Heart left ventricle (tissue), 16 donors: ENCODE results near the gene TSSC4. TPM values are rescaled to one million over a fixed set of nuclear protein-coding genes. Genes with fewer than 3 reads are reported as not detected.
A peak's percentile ranks its signal among the peaks of the same experiment; 100 is the strongest.

Source experiments
- ATAC-seq, 4 donors: fragments of 200-7000 bp; cut with Tn5 transposase; one replicate each; pipeline ENCODE4 v1.9.1; 2020 to 2022; ENCODE audit warnings: moderate library complexity in 4 of 4, mild to moderate bottlenecking in 3 of 4, moderate number of reproducible peaks in 1 of 4
- DNase-seq, 5 donors: peaks; one replicate each; pipeline ENCODE4 v3.0.0-alpha.2; 2020
- H3K27ac ChIP-seq, 12 donors: fragments of 200-600 bp; sonication (generic) in 4 of 12; one replicate each; pipeline versions ENCODE4 v1.5.0 to v1.8.0; 2016 to 2022; ENCODE audit warnings: mild to moderate bottlenecking in 2 of 12
- H3K27me3 ChIP-seq, 9 donors: fragments of 200-600 bp; sonication (generic) in 2 of 9; one replicate each; pipeline versions ENCODE4 v1.5.1 to v1.8.0; 2016 to 2022; ENCODE audit warnings: mild to moderate bottlenecking in 3 of 9
- H3K36me3 ChIP-seq, 9 donors: fragments of 200-600 bp; sonication (generic) in 2 of 9; one replicate each; pipeline versions ENCODE4 v1.5.0 to v1.8.0; 2018 to 2022; ENCODE audit warnings: mild to moderate bottlenecking in 2 of 9
- H3K4me1 ChIP-seq, 12 donors: fragments of 200-600 bp; sonication (generic) in 4 of 12; one replicate each; pipeline versions ENCODE4 v1.5.0 to v1.8.0; 2016 to 2022; ENCODE audit warnings: mild to moderate bottlenecking in 3 of 12
- H3K4me3 ChIP-seq, 12 donors: fragments of 200-600 bp; sonication (generic) in 4 of 12; one replicate each; pipeline versions ENCODE4 v1.5.0 to v1.8.0; 2017 to 2022; ENCODE audit warnings: mild to moderate bottlenecking in 9 of 12, moderate library complexity in 4 of 12
- H3K9me3 ChIP-seq, 12 donors: fragments of 200-600 bp; sonication (generic) in 4 of 12; one replicate each; pipeline versions ENCODE4 v1.5.0 to v1.8.0; 2016 to 2022; ENCODE audit warnings: mild to moderate bottlenecking in 1 of 12
- POLR2A ChIP-seq, 2 donors: fragments of 450-650 bp; IDR thresholded peaks; one replicate each; pipeline ENCODE4 v1.6.1; 2017; ENCODE audit warnings: antibody characterized with exemption in 2 of 2, mild to moderate bottlenecking in 2 of 2, moderate library complexity in 2 of 2
- WGBS, 4 donors: extraction: QIAGEN DNeasy Blood & Tissue Kit in 2 of 4; methylation state at CpG; one replicate each; pipeline versions ENCODE4 v1.1.5 to v1.1.7; 2013 to 2018; 5-methylcytosine and 5-hydroxymethylcytosine counted together
- intact Hi-C, 10 donors: fragments of 100-400 bp; cut with DNase I; formaldehyde crosslinking; loops; one replicate each; pipeline versions ENCODE4 v1.11.1 to v1.14.2; 2022
- polyA plus RNA-seq, 2 donors: library from polyadenylated mRNA; stranded (reverse); fragments of 200-250 nt; gene quantifications; one replicate each; pipeline ENCODE4 v1.2.3, GENCODE V29; 2013
- total RNA-seq, 9 donors: library from RNA; depleted of rRNA in 2 of 9; stranded (reverse); fragments of >200 nt in 2 of 9; fragmentation: NEBNext Ultra II Directional in 3 of 9; extraction: Animal tissue kit (Norgen Biotek cat#: 25700) in 3 of 9; gene quantifications; one replicate each; pipeline versions ENCODE4 v1.1.0 to v1.2.4, GENCODE V29; 2016 to 2023
- TF ChIP-seq, protein P1 (sequence below), 12 donors: fragments of 200-600 bp; sonication (generic) in 4 of 12; IDR thresholded peaks; one replicate each; pipeline versions ENCODE4 v1.5.0 to v1.8.0; 2018 to 2022; ENCODE audit warnings: antibody characterized with exemption in 12 of 12, mild to moderate bottlenecking in 5 of 12
- donor health status: ischemic (EF 13 %, LVEDD 7.1; RV severe dilation, severe dysfunction).
- donor health status: healthy with polysubstance abuse.
- donor health status: DM: no; HTN: yes; CAD: no.
- donor health status: DM: no; HTN: no; CAD: no.
- donor health status: ischemic (EF 25% LVEDD 6.9; RV normal size, moderate dysfunction).
- donor health status: ischemic (EF 25% LVEDD 5.7; RV mildly dilated, moderate dysfunction).
- donor health status: healthy.
- donor health status: DM: yes; HTN: yes; CAD: no.
- donor health status: ischemic (EF 35%, LVEDD 5.7; RV mildly dilated, moderate dysfunction).
- donor health status: nonischemic (EF 11% LVEDD 7.7; RV severe dilation, severe dysfunction).
- donor health status: DM: yes; HTN: yes; CAD: no.
- donor health status: PGD.
- donor health status: ischemic (EF 29% LVEDD 5.4; RV normal size, mild dysfunction).
- donor health status: nonischemic (EF 23%, LVEDD 6.1; RV moderate dilation, normal function).

Gene TSSC4
- total and polyA plus RNA-seq, 11 donors, result 23.4 to 75.9 (median 37.2) TPM

DNA sequence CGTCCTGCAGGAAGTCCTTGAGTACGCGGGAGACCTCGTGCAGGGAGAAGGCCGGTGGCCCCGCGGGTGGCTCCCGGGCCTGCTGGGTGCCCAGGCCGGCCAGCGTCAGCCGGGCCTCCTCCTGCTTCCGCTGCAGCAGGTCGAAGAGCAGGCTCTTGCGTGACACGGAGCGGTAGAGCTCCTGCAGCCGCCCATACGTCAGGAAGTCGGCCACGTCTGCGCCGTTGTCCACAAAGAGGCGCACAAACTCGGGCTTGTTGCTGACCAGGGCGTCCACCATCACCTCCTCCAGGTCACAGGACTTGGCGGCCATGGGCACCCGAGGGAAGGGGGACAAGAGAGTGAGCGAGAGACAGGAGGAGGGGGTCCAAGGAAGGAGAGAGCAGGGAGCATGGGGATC lies 14.6 kb downstream of the TSSC4 start:
- Histone ChIP-seq H3K4me3 (no peak overlapping the region), H3K27me3 (no peaks in the 10 kb centered on the region), H3K9me3 (no peaks in the 10 kb centered on the region), H3K27ac (no peak overlapping the region), H3K4me1 (peaks cover 0 to 6% (median 0%) of the 10 kb centered on the region in 12 donors), H3K36me3 (no peaks in the 10 kb centered on the region)
- no peak for TF ChIP-seq POLR2A (IDR thresholded peaks at IDR 0.05)
- TF ChIP-seq, protein P1, sequence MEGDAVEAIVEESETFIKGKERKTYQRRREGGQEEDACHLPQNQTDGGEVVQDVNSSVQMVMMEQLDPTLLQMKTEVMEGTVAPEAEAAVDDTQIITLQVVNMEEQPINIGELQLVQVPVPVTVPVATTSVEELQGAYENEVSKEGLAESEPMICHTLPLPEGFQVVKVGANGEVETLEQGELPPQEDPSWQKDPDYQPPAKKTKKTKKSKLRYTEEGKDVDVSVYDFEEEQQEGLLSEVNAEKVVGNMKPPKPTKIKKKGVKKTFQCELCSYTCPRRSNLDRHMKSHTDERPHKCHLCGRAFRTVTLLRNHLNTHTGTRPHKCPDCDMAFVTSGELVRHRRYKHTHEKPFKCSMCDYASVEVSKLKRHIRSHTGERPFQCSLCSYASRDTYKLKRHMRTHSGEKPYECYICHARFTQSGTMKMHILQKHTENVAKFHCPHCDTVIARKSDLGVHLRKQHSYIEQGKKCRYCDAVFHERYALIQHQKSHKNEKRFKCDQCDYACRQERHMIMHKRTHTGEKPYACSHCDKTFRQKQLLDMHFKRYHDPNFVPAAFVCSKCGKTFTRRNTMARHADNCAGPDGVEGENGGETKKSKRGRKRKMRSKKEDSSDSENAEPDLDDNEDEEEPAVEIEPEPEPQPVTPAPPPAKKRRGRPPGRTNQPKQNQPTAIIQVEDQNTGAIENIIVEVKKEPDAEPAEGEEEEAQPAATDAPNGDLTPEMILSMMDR (IDR thresholded peaks at IDR 0.05), result no peak
- ATAC-seq (no peak), DNase-seq (no peak)
- intact Hi-C loops, result loop anchor here in 1 of 10 donors (5.0 kb wide), 1 partner anchor 108 kb away; no protein-coding TSS in a partner anchor
- 82 to 92% (median 85%) methylated on average over 20 to 28 of the region's 28 CpGs for WGBS, 4 donors

GRCh38 chr11:2415601-2416380 lies 15.2 kb downstream of the TSSC4 start:
- no peaks in the 10 kb centered on the region for H3K36me3 ChIP-seq
- DNase-seq (peak in 1 of 5 donors; percentile 48), ATAC-seq (no peak)
- no peak overlapping the region for H3K27ac ChIP-seq
- 74 to 84% (median 82%) methylated on average over 14 to 34 of the region's 34 CpGs for WGBS, 4 donors
- peaks cover 0 to 12% (median 0%) of the 10 kb centered on the region in 12 donors for H3K4me1 ChIP-seq
- TF ChIP-seq, protein P1 (IDR thresholded peaks at IDR 0.05), result no peak
- TF ChIP-seq POLR2A (IDR thresholded peaks at IDR 0.05), result no peak
- intact Hi-C loops, result loop anchor here in 1 of 10 donors (5.0 kb wide), 1 partner anchor 108 kb away; no protein-coding TSS in a partner anchor
- no peak overlapping the region for H3K4me3 ChIP-seq
- no peaks in the 10 kb centered on the region for H3K9me3 ChIP-seq
- H3K27me3 ChIP-seq, result peaks cover 0 to under 1% (median 0%) of the 10 kb centered on the region in 9 donors

GRCh38 chr11:2416765-2417164 lies 16.2 kb downstream of the TSSC4 start:
- intact Hi-C loops, result loop anchor here in 1 of 10 donors (5.0 kb wide), 1 partner anchor 109 kb away; no protein-coding TSS in a partner anchor
- Histone ChIP-seq H3K4me1 (peaks cover 0 to 13% (median 0%) of the 10 kb centered on the region in 12 donors), H3K36me3 (no peaks in the 10 kb centered on the region), H3K27me3 (peaks cover 0 to 9% (median 0%) of the 10 kb centered on the region in 9 donors), H3K4me3 (no peak overlapping the region), H3K27ac (no peak overlapping the region), H3K9me3 (no peaks in the 10 kb centered on the region)
- WGBS, 4 donors, result 76 to 84% (median 81%) methylated on average over 18 of the region's 18 CpGs
- DNase-seq (peak in 1 of 5 donors; percentile 14), ATAC-seq (no peak)
- TF ChIP-seq, protein P1 (IDR thresholded peaks at IDR 0.05), result no peak
- no peak for TF ChIP-seq POLR2A (IDR thresholded peaks at IDR 0.05)
